ENCODE measurements around the gene ESPNL.

- TF ChIP-seq EP300 (IDR thresholded peaks at IDR 0.05) (no peak), POLR2A (IDR thresholded peaks at IDR 0.05; ENCODE audit: low read depth) (no peak), POLR2AphosphoS5 (IDR thresholded peaks at IDR 0.05) (no peak)
- TF ChIP-seq, protein P1, sequence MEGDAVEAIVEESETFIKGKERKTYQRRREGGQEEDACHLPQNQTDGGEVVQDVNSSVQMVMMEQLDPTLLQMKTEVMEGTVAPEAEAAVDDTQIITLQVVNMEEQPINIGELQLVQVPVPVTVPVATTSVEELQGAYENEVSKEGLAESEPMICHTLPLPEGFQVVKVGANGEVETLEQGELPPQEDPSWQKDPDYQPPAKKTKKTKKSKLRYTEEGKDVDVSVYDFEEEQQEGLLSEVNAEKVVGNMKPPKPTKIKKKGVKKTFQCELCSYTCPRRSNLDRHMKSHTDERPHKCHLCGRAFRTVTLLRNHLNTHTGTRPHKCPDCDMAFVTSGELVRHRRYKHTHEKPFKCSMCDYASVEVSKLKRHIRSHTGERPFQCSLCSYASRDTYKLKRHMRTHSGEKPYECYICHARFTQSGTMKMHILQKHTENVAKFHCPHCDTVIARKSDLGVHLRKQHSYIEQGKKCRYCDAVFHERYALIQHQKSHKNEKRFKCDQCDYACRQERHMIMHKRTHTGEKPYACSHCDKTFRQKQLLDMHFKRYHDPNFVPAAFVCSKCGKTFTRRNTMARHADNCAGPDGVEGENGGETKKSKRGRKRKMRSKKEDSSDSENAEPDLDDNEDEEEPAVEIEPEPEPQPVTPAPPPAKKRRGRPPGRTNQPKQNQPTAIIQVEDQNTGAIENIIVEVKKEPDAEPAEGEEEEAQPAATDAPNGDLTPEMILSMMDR (IDR thresholded peaks at IDR 0.05): no peak
Observed at GRCh38 chr2:238140721-238141540, 40.8 kb downstream of the ESPNL start.

Measured in esophagus muscularis mucosa (tissue), 4 donors.